ENCODE measurements around the gene DBX1. TPM values are rescaled to one million over a fixed set of nuclear protein-coding genes. Genes with fewer than 3 reads are reported as not detected.

Gene DBX1
- total and polyA plus RNA-seq, 2 of the 13 experiments (the other 11 are each of a cell fraction or from before 2014, with no cell fraction given), result not detected

- POLR2A ChIA-PET, result no interaction called here
- Histone ChIP-seq H3K27ac (ENCODE audit: extremely low read length, insufficient read depth, low read length) (no peak overlapping the region), H3K27me3 (ENCODE audit: control insufficient read depth in 1 of 2, insufficient read depth in 2 of 2, low read length in 2 of 2) (peaks cover 13 to 85% of the 10 kb centered on the region in 2 experiments), H4K20me1 (ENCODE audit: insufficient read depth, low read length) (no peaks in the 10 kb centered on the region), H2AFZ (ENCODE audit: low read length) (no peak overlapping the region), H3K9me3 (ENCODE audit: low read length) (no peaks in the 10 kb centered on the region), H3K9ac (ENCODE audit: insufficient read depth, low read depth, low read length) (no peak overlapping the region), H3K4me3 (replicated peaks in 1 of 3; ENCODE audit: insufficient read depth in 1 of 3, low read depth in 2 of 3, low read length in 3 of 3) (no peak overlapping the region), H3K4me1 (ENCODE audit: insufficient read depth, low read length) (no peaks in the 10 kb centered on the region), H3K36me3 (replicated peaks in 1 of 2; ENCODE audit: control insufficient read depth in 1 of 2, insufficient read depth in 2 of 2, low read length in 2 of 2) (no peaks in the 10 kb centered on the region), H3K79me2 (ENCODE audit: insufficient read depth, low read length) (no peaks in the 10 kb centered on the region), H3K4me2 (ENCODE audit: low read depth, low read length) (no peak overlapping the region)
- ATAC-seq (peak; percentile 84), DNase-seq (ENCODE audit: low spot score) (peak; percentile 6), FAIRE-seq (no peak)
- BruUV-seq (replicated peaks), result no TSS peak
- in situ Hi-C loops (cut with HindIII; ENCODE audit: extremely low pct_ligation_motif_present, low pct_unique_long_range_greater_than_20kb), result no loop called here
- 28% methylated on average over 18 of the region's 33 CpGs for WGBS (ENCODE audit: low lambda C conversion rate)
- CTCF ChIA-PET (ENCODE audit: low intra/inter-chr PET ratio, low total read pairs), result no interaction called here
- intact Hi-C loops (cut with micrococcal nuclease; ENCODE audit: unreplicated experiment), result no loop called here
- TF ChIP-seq SIN3B (IDR thresholded peaks at IDR 0.05; ENCODE audit: low read length) (no peak), ZNF446 (CRISPR knock-in tag; IDR thresholded peaks at IDR 0.05) (0 out of 2 replicates have a peak, but pooled peaks have one; percentile 31), ARID5B (CRISPR knock-in tag; IDR thresholded peaks at IDR 0.05) (peak; percentile 13; the same call in 1 of the 2 replicates), ZBTB8A (CRISPR knock-in tag; IDR thresholded peaks at IDR 0.05; ENCODE audit: borderline replicate concordance, low read depth) (no peak), NONO (IDR thresholded peaks at IDR 0.05) (no peak), NONO (CRISPR knock-in tag; conservative IDR thresholded peaks at IDR 0.05) (no peak), EHMT2 (IDR thresholded peaks at IDR 0.05; ENCODE audit: borderline replicate concordance, low read depth, low read length) (peak; percentile 90; the same call in 1 of the 2 replicates), WIZ (CRISPR knock-in tag; IDR thresholded peaks at IDR 0.05) (peak; percentile 79; the same call in 1 of the 2 replicates), GABPB1 (CRISPR knock-in tag; IDR thresholded peaks at IDR 0.05) (no peak), ZNF44 (CRISPR knock-in tag; IDR thresholded peaks at IDR 0.05) (no peak), ZNF547 (CRISPR knock-in tag; IDR thresholded peaks at IDR 0.05) (no peak), SALL1 (CRISPR knock-in tag; IDR thresholded peaks at IDR 0.05) (peak; percentile 45; the same call in 1 of the 2 replicates), MED8 (CRISPR knock-in tag; IDR thresholded peaks at IDR 0.05; ENCODE audit: insufficient replicate concordance) (no peak), MYNN (CRISPR knock-in tag; IDR thresholded peaks at IDR 0.05; ENCODE audit: low read depth) (no peak), FOXC1 (CRISPR knock-in tag; IDR thresholded peaks at IDR 0.05; ENCODE audit: borderline replicate concordance) (no peak), ZNF616 (CRISPR knock-in tag; IDR thresholded peaks at IDR 0.05; ENCODE audit: low read depth) (no peak), XRCC5 (optimal IDR thresholded peaks at IDR 0.05; ENCODE audit: low read length) (peak; percentile 22), E2F2 (CRISPR knock-in tag; IDR thresholded peaks at IDR 0.05; ENCODE audit: borderline replicate concordance) (no peak), ZNF232 (CRISPR knock-in tag; IDR thresholded peaks at IDR 0.05; ENCODE audit: borderline replicate concordance) (no peak)
These were observed 1.5 kb downstream of the DBX1 start for GRCh38 chr11:20158597-20159257.

All from HepG2 (cell line).